GM12878 (cell line): ENCODE measurements around the gene NCR2. TPM values are rescaled to one million over a fixed set of nuclear protein-coding genes. Genes with fewer than 3 reads are reported as not detected.

ENCODE experiments used
- ATAC-seq: fragments of 200-7000 bp; cut with Tn5 transposase; 3 replicates; pipeline ENCODE4 v1.9.1; 2020; ENCODE audit warnings: mild to moderate bottlenecking, moderate library complexity
- BruUV-seq: library from RNA; stranded (reverse); fragments of 400-500 nt; replicated peaks from 2 replicates; lab custom pipeline; 2021; lab: Mats Ljungman, UMichigan
- CTCF ChIA-PET: fragments of 300-600 bp; sonication (Branson Sonifier 250); formaldehyde crosslinking; extraction: SDS; loops from one replicate; lab custom pipeline; 2021; ENCODE audit warnings: inconsistent platforms; lab: Yijun Ruan, JAX
- POLR2A ChIA-PET: fragments of 350-600 bp; formaldehyde crosslinking; extraction: SDS; loops from one replicate; lab custom pipeline; 2021; ENCODE audit warnings: inconsistent platforms; lab: Charles Lee
- RAD21 ChIA-PET: fragments of 300-600 bp; sonication (Branson Sonifier 250); formaldehyde crosslinking; loops from one replicate; lab custom pipeline; 2023; ENCODE audit warnings: antibody characterized with exemption; ENCODE audit not compliant: unreplicated experiment; lab: Charles Lee
- SMC1A ChIA-PET: fragments of 300-600 bp; sonication (Branson Sonifier 250); formaldehyde crosslinking; loops from one replicate; lab custom pipeline; 2023; ENCODE audit not compliant: unreplicated experiment, uncharacterized antibody; lab: Charles Lee
- DNase-seq: peaks from one replicate; pipeline ENCODE4 v3.0.0-alpha.2; 2011; ENCODE audit warnings: low read depth, low spot score
- FAIRE-seq: peaks from 3 replicates; lab custom pipeline; 2011; peaks lifted over from hg19 to GRCh38; lab: Jason Lieb, UNC
- H2AFZ ChIP-seq: 2 replicates; pipeline ENCODE4 v1.6.0; 2011; ENCODE audit warnings: low read depth, low read length, control low read depth; ENCODE audit not compliant: control insufficient read depth
- H3K27ac ChIP-seq: 2 replicates; pipeline ENCODE4 v1.5.1; 2011; ENCODE audit warnings: control low read depth; ENCODE audit not compliant: control insufficient read depth, insufficient read depth
- H3K27me3 ChIP-seq, 2 experiments: replicated peaks in 1 of 2; 2 replicates each; pipeline versions ENCODE4 v1.6.0 to v1.6.1; 2011; ENCODE audit warnings: low read length in 1 of 2; ENCODE audit not compliant: control insufficient read depth in 2 of 2, insufficient read depth in 2 of 2
- H3K36me3 ChIP-seq, 2 experiments: 2 replicates each; pipeline ENCODE4 v1.5.1; 2011; ENCODE audit warnings: low read length in 1 of 2; ENCODE audit not compliant: control insufficient read depth in 2 of 2, insufficient read depth in 2 of 2
- H3K4me1 ChIP-seq: 2 replicates; pipeline ENCODE4 v1.6.1; 2011; ENCODE audit warnings: mild to moderate bottlenecking, low read length, moderate library complexity, mixed read lengths; ENCODE audit not compliant: control insufficient read depth, insufficient read depth
- H3K4me2 ChIP-seq: 2 replicates; pipeline ENCODE4 v1.6.0; 2011; ENCODE audit warnings: control low read depth; ENCODE audit not compliant: control insufficient read depth, insufficient read depth
- H3K4me3 ChIP-seq: fragments of 200-600 bp; sonication (generic); 2 replicates; pipeline ENCODE4 v1.5.1; 2016
- H3K79me2 ChIP-seq: 2 replicates; pipeline ENCODE4 v1.6.0; 2011; ENCODE audit warnings: low read length; ENCODE audit not compliant: control insufficient read depth, insufficient read depth
- H3K9ac ChIP-seq: 2 replicates; pipeline ENCODE4 v1.8.0; 2011; ENCODE audit warnings: low read length, control low read depth, mixed read lengths; ENCODE audit not compliant: control insufficient read depth, insufficient read depth
- H3K9me3 ChIP-seq: replicated peaks from 3 replicates; pipeline ENCODE4 v1.5.1; 2011; ENCODE audit warnings: mild to moderate bottlenecking, low read length; ENCODE audit not compliant: control insufficient read depth, insufficient read depth
- H4K20me1 ChIP-seq: 2 replicates; pipeline ENCODE4 v1.6.0; 2011; ENCODE audit not compliant: control insufficient read depth, insufficient read depth
- CBFB ChIP-seq: IDR thresholded peaks from 2 replicates; pipeline ENCODE4 v1.6.1; 2016; ENCODE audit warnings: antibody characterized with exemption, low read depth
- HDAC2 ChIP-seq: fragments of 200-600 bp; sonication (generic); IDR thresholded peaks from 2 replicates; pipeline ENCODE4 v1.6.1; 2017
- PAX5 ChIP-seq: IDR thresholded peaks from 2 replicates; pipeline ENCODE4 v1.6.1; 2011; ENCODE audit warnings: low read depth, low read length, borderline replicate concordance
- POLR2AphosphoS2 ChIP-seq: IDR thresholded peaks from 2 replicates; pipeline ENCODE4 v1.6.1; 2011; ENCODE audit warnings: low read depth, mild to moderate bottlenecking, low read length, improper control_type of control experiment, moderate library complexity
- RFX5 ChIP-seq: IDR thresholded peaks from 2 replicates; pipeline ENCODE4 v1.6.1; 2011; ENCODE audit warnings: low read depth, low read length, improper control_type of control experiment
- SPI1 ChIP-seq: IDR thresholded peaks from 2 replicates; pipeline ENCODE4 v1.6.1; 2011; ENCODE audit warnings: low read depth, mild to moderate bottlenecking, low read length, moderate library complexity, borderline replicate concordance; ENCODE audit not compliant: insufficient read depth
- TCF12 ChIP-seq: IDR thresholded peaks from 2 replicates; pipeline ENCODE4 v1.6.1; 2011; ENCODE audit warnings: low read depth, mild to moderate bottlenecking, low read length
- TCF7 ChIP-seq: IDR thresholded peaks from 2 replicates; pipeline ENCODE4 v1.6.1; 2014; ENCODE audit warnings: antibody characterized with exemption, borderline replicate concordance
- WGBS: methylation state at CpG from one replicate; pipeline ENCODE4 v1.1.6; 2016; ENCODE audit warnings: low lambda C conversion rate; ENCODE audit not compliant: insufficient replicate concordance, insufficient coverage; ENCODE audit errors: missing lambda C conversion rate; 5-methylcytosine and 5-hydroxymethylcytosine counted together
- in situ Hi-C: fragments of 300-500 bp; cut with MboI; formaldehyde crosslinking; loops from 9 replicates; pipeline ENCODE4 v1.14.3; 2018; ENCODE audit warnings: mixed read lengths
- intact Hi-C: fragments of 100-400 bp; cut with micrococcal nuclease; formaldehyde crosslinking; loops from one replicate; pipeline ENCODE4 v1.14.2; 2022; ENCODE audit not compliant: unreplicated experiment
- polyA plus RNA-seq, 11 experiments: library from polyadenylated mRNA; depleted of rRNA in 4 of 11; unstranded in 6 of 11; stranded (reverse) in 5 of 11; fragments of >200 nt; fragmentation: Nextera tagmentation in 4 of 11; fragmentation: Illumina TruSeq in 1 of 11; extraction: Ambion mirVana in 4 of 11; extraction: Trizol in 1 of 11; gene quantifications; 1 replicate in 1 of 11; 2 replicates in 10 of 11; pipeline versions ENCODE4 v1.2.1 to v1.2.3, GENCODE V29; 2011 to 2016; ENCODE audit warnings: inconsistent platforms in 2 of 11, missing spikeins in 2 of 11, low read depth in 1 of 11
- total RNA-seq, 4 experiments: library from RNA; depleted of rRNA in 3 of 4; stranded (reverse); fragments of >200 nt in 3 of 4; fragmentation: Illumina TruSeq in 1 of 4; extraction: Trizol in 1 of 4; gene quantifications; 2 replicates each; pipeline versions ENCODE4 v1.2.1 to v1.2.3, GENCODE V29; 2013 to 2021
- TF ChIP-seq, protein P1 (sequence below): fragments of 450-650 bp; formaldehyde crosslinking; IDR thresholded peaks from 2 replicates; pipeline ENCODE4 v1.4.0; 2020; ENCODE audit warnings: mild to moderate bottlenecking, moderate library complexity

The NCR2 gene
- total and polyA plus RNA-seq, 10 of the 15 experiments (the other 5 are each of a cell fraction or from before 2014, with no cell fraction given), result 0.21 to 0.53 TPM; not detected in 8

DNA sequence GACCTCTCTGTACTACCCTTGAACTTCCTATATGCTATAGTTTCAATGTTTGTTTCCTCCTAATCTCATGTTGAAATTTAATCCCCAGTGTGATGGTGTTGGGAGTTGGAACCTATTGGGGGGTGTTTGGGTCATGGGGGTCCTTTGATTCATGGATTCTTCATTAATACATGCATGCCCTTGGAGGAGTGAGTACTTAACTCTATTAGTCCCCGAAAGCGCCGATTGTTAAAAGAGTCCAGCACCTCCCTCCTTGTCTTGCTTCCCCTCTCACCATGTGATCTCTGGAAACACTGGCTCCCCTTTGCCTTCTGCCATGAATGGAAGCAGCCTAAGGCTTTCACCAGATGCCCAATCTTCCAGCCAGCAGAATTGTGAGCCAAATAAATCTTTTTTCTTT lies 31.7 kb downstream of the NCR2 start:
- in situ Hi-C loops (no loop called here), intact Hi-C loops (loop anchor here (5.0 kb wide), 1 partner anchor 410 kb away; the partner anchor contains the start of gene FRS3)
- no peak for FAIRE-seq

More for the DNA sequence above, 31.7 kb downstream of the NCR2 start:
- BruUV-seq, result no TSS peak
- no peak overlapping the region for H3K4me3 ChIP-seq
- TF ChIP-seq TCF12 (no peak), RFX5 (no peak), HDAC2 (no peak), CBFB (no peak), SPI1 (no peak), PAX5 (no peak), TCF7 (no peak), POLR2AphosphoS2 (no peak)
- TF ChIP-seq, protein P1, sequence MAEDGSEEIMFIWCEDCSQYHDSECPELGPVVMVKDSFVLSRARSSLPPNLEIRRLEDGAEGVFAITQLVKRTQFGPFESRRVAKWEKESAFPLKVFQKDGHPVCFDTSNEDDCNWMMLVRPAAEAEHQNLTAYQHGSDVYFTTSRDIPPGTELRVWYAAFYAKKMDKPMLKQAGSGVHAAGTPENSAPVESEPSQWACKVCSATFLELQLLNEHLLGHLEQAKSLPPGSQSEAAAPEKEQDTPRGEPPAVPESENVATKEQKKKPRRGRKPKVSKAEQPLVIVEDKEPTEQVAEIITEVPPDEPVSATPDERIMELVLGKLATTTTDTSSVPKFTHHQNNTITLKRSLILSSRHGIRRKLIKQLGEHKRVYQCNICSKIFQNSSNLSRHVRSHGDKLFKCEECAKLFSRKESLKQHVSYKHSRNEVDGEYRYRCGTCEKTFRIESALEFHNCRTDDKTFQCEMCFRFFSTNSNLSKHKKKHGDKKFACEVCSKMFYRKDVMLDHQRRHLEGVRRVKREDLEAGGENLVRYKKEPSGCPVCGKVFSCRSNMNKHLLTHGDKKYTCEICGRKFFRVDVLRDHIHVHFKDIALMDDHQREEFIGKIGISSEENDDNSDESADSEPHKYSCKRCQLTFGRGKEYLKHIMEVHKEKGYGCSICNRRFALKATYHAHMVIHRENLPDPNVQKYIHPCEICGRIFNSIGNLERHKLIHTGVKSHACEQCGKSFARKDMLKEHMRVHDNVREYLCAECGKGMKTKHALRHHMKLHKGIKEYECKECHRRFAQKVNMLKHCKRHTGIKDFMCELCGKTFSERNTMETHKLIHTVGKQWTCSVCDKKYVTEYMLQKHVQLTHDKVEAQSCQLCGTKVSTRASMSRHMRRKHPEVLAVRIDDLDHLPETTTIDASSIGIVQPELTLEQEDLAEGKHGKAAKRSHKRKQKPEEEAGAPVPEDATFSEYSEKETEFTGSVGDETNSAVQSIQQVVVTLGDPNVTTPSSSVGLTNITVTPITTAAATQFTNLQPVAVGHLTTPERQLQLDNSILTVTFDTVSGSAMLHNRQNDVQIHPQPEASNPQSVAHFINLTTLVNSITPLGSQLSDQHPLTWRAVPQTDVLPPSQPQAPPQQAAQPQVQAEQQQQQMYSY (CRISPR knock-in tag), result no peak
- no peak overlapping the region for H2AFZ ChIP-seq
- WGBS, result 100% methylated on average over 3 of the region's 3 CpGs
- ChIA-PET RAD21 (interaction anchor here (0.7 to 3.1 kb wide), 11 partner anchors 29 to 316 kb away, joined by 3 to 33 read pairs (median 6); partner anchors contain the start of gene NCR2), CTCF (interaction anchor here (1.0 to 4.9 kb wide), 21 partner anchors 17 to 409 kb away, joined by 3 to 80 read pairs (median 13); partner anchors contain the start of gene NCR2), POLR2A (interaction anchor here (1.3 kb wide), 1 partner anchor 33 kb away, joined by 3 read pairs; no protein-coding TSS in a partner anchor), SMC1A (interaction anchor here (0.7 to 3.1 kb wide), 10 partner anchors 11 to 228 kb away, joined by 3 to 63 read pairs (median 8); partner anchors contain the start of gene NCR2)
- H3K79me2 ChIP-seq, result no peaks in the 10 kb centered on the region
- no peaks in the 10 kb centered on the region for H3K36me3 ChIP-seq
- no peak overlapping the region for H3K4me2 ChIP-seq
- H3K9ac ChIP-seq, result no peak overlapping the region
- H3K27ac ChIP-seq, result no peak overlapping the region
- no peaks in the 10 kb centered on the region for H3K4me1 ChIP-seq
- peaks cover 6 to 7% of the 10 kb centered on the region in 2 experiments; a peak in 3 of 4 replicates for H3K27me3 ChIP-seq
- no peaks in the 10 kb centered on the region; the same call in 2 of the 3 replicates for H3K9me3 ChIP-seq
- no peak for DNase-seq
- no peaks in the 10 kb centered on the region for H4K20me1 ChIP-seq
- ATAC-seq, result no peak
